GM21737 (cell line): Measurements from ENCODE around the gene RAB31.

Experiments used
- ATAC-seq: cut with Tn5 transposase; IDR thresholded peaks from one replicate; pipeline ENCODE4 v1.9.1; 2021; ENCODE audit warnings: mild to moderate bottlenecking, moderate library complexity; ENCODE audit not compliant: unreplicated experiment

Gene RAB31

GRCh38 chr18:9810299-9810698, 102.2 kb downstream of the RAB31 start:
- ATAC-seq = no peak

GRCh38 chr18:9810994-9811705, 103.0 kb downstream of the RAB31 start:
- ATAC-seq = no peak

- no peak for ATAC-seq
Observed at GRCh38 chr18:9811978-9812377, 103.9 kb downstream of the RAB31 start.

GRCh38 chr18:9814431-9814830, 106.3 kb downstream of the RAB31 start:
- no peak for ATAC-seq

GRCh38 chr18:9817286-9817685, 109.2 kb downstream of the RAB31 start:
- ATAC-seq = no peak

GRCh38 chr18:9817725-9818422, 109.8 kb downstream of the RAB31 start:
- ATAC-seq = no peak

GRCh38 chr18:9818423-9818734, 110.3 kb downstream of the RAB31 start:
- no peak for ATAC-seq

GRCh38 chr18:9820127-9820526, 112.0 kb downstream of the RAB31 start:
- ATAC-seq = no peak

- ATAC-seq = no peak
Observed at GRCh38 chr18:9820719-9821118, 112.6 kb downstream of the RAB31 start.

- no peak for ATAC-seq
Observed at GRCh38 chr18:9822587-9823185, 114.6 kb downstream of the RAB31 start.

- ATAC-seq = no peak
Observed at GRCh38 chr18:9823805-9824473, 115.8 kb downstream of the RAB31 start.

- no peak for ATAC-seq
Observed at GRCh38 chr18:9824474-9824832, 116.4 kb downstream of the RAB31 start.

GRCh38 chr18:9824952-9825371, 116.9 kb downstream of the RAB31 start:
- no peak for ATAC-seq

GRCh38 chr18:9825571-9826073, 117.5 kb downstream of the RAB31 start:
- ATAC-seq = no peak

GRCh38 chr18:9826685-9827084, 118.6 kb downstream of the RAB31 start:
- ATAC-seq = no peak

- no peak for ATAC-seq
Observed at GRCh38 chr18:9827211-9827792, 119.2 kb downstream of the RAB31 start.

GRCh38 chr18:9827793-9828505, 119.8 kb downstream of the RAB31 start:
- ATAC-seq = no peak

GRCh38 chr18:9828506-9829396, 120.7 kb downstream of the RAB31 start:
- no peak for ATAC-seq

- ATAC-seq = no peak
Observed at GRCh38 chr18:9829397-9829712, 121.3 kb downstream of the RAB31 start.
